Panc1 (cell line): Measurements from ENCODE around the gene PIAS1. TPM values are rescaled to one million over a fixed set of nuclear protein-coding genes. Genes with fewer than 3 reads are reported as not detected.

ENCODE experiments used
- ATAC-seq: fragments of 200-7000 bp; cut with Tn5 transposase; 2 replicates; pipeline ENCODE4 v1.9.1; 2020; ENCODE audit warnings: mild to moderate bottlenecking, moderate library complexity
- BruUV-seq: library from RNA; stranded (reverse); fragments of 400-500 nt; replicated peaks from 2 replicates; lab custom pipeline; 2021; lab: Mats Ljungman, UMichigan
- CTCF ChIA-PET: fragments of 300-600 bp; sonication (Branson Sonifier 250); formaldehyde crosslinking; loops from one replicate; lab custom pipeline; 2022; ENCODE audit warnings: antibody characterized with exemption; lab: Charles Lee
- POLR2A ChIA-PET: fragments of 300-600 bp; sonication (Branson Sonifier 250); formaldehyde crosslinking; loops from one replicate; lab custom pipeline; 2022; ENCODE audit warnings: antibody characterized with exemption; lab: Charles Lee
- DNase-seq: peaks from one replicate; pipeline ENCODE4 v3.0.0-alpha.2; 2010; ENCODE audit warnings: low read depth, low spot score
- H3K27ac ChIP-seq: 2 replicates; pipeline ENCODE4 v1.5.1; 2011; ENCODE audit warnings: mild to moderate bottlenecking, low read length, inconsistent platforms
- H3K27me3 ChIP-seq: fragments of 200-500 bp; sonication (Bioruptor generic); 2 replicates; pipeline ENCODE4 v1.6.0; 2014; ENCODE audit warnings: low read length, inconsistent platforms; ENCODE audit not compliant: control insufficient read depth, insufficient read depth
- H3K36me3 ChIP-seq: fragments of 200-500 bp; sonication (Bioruptor generic); 2 replicates; pipeline ENCODE4 v1.5.1; 2014; ENCODE audit warnings: inconsistent platforms, mild to moderate bottlenecking, low read length, moderate library complexity; ENCODE audit not compliant: control insufficient read depth, insufficient read depth
- H3K4me1 ChIP-seq: 2 replicates; pipeline ENCODE4 v1.5.1; 2011; ENCODE audit warnings: inconsistent platforms, mild to moderate bottlenecking, low read length, moderate library complexity; ENCODE audit not compliant: control insufficient read depth, insufficient read depth
- H3K4me3 ChIP-seq, 2 experiments: 2 replicates each; pipeline ENCODE4 v1.5.1; 2011 to 2012; ENCODE audit warnings: low read depth in 2 of 2, low read length in 2 of 2, mild to moderate bottlenecking in 2 of 2, inconsistent platforms in 1 of 2, moderate library complexity in 1 of 2
- H3K9me3 ChIP-seq: fragments of 200-500 bp; sonication (Bioruptor generic); 2 replicates; pipeline ENCODE4 v1.5.1; 2014; ENCODE audit warnings: low read depth, mild to moderate bottlenecking, inconsistent platforms, low read length, moderate library complexity; ENCODE audit not compliant: control insufficient read depth, insufficient read depth
- CTCF ChIP-seq: fragments of 450-650 bp; IDR thresholded peaks from 2 replicates; pipeline ENCODE4 v1.5.1; 2017; ENCODE audit warnings: mild to moderate bottlenecking
- POLR2AphosphoS5 ChIP-seq: IDR thresholded peaks from 2 replicates; pipeline ENCODE4 v1.6.1; 2012; ENCODE audit warnings: mild to moderate bottlenecking, low read depth, low read length, moderate library complexity
- REST ChIP-seq, 2 experiments: IDR thresholded peaks; 2 replicates each; pipeline ENCODE4 v1.6.1; 2011 to 2012; ENCODE audit warnings: low read depth in 2 of 2, control low read depth in 1 of 2, low read length in 1 of 2, mild to moderate bottlenecking in 1 of 2, moderate library complexity in 1 of 2; ENCODE audit not compliant: insufficient read depth in 1 of 2
- SIN3A ChIP-seq: IDR thresholded peaks from 2 replicates; pipeline ENCODE4 v1.6.1; 2012; ENCODE audit warnings: low read depth, mild to moderate bottlenecking, low read length, moderate library complexity, borderline replicate concordance; ENCODE audit not compliant: insufficient read depth
- TCF7L2 ChIP-seq: IDR thresholded peaks from 2 replicates; pipeline ENCODE4 v1.6.1; 2011; ENCODE audit warnings: mild to moderate bottlenecking, low read depth, low read length, inconsistent platforms
- in situ Hi-C: cut with HindIII; loops from 2 replicates; pipeline ENCODE4 v1.10.0; 2016; ENCODE audit warnings: low sequenced_read_pairs, low pct_unique_long_range_greater_than_20kb
- intact Hi-C: fragments of 100-400 bp; cut with micrococcal nuclease; formaldehyde crosslinking; loops from one replicate; pipeline ENCODE4 v1.10.0; 2022; ENCODE audit not compliant: unreplicated experiment
- total RNA-seq: library from RNA; stranded (reverse); gene quantifications from one replicate; pipeline ENCODE4 v1.2.1, GENCODE V29; 2021; ENCODE audit not compliant: unreplicated experiment

PIAS1 gene
- total RNA-seq, 1 experiment from 2014 or later = 44.5 TPM

- in situ Hi-C loops (no loop called here), intact Hi-C loops (no loop called here)
- Histone ChIP-seq H3K9me3 (no peaks in the 10 kb centered on the region), H3K27ac (peak overlapping the region; percentile 86), H3K4me1 (peaks cover 22% of the 10 kb centered on the region), H3K36me3 (no peaks in the 10 kb centered on the region), H3K4me3 (peak overlapping the region; percentile 7 to 33), H3K27me3 (no peaks in the 10 kb centered on the region)
- POLR2A ChIA-PET = interaction anchor here (0.6 to 0.7 kb wide), 2 partner anchors 198 to 853 kb away, joined by 5 to 6 read pairs; no protein-coding TSS in a partner anchor
- no TSS peak for BruUV-seq
- CTCF ChIA-PET = no interaction called here
- TF ChIP-seq SIN3A (no peak), REST (IDR thresholded peaks at IDR 0.05; ENCODE audit: insufficient read depth in 1 of 2, low read depth in 2 of 2, low read length in 1 of 2) (no peak), TCF7L2 (no peak), CTCF (no peak), POLR2AphosphoS5 (no peak)
- peak; percentile 60 for ATAC-seq
- DNase-seq = no peak
Observed at GRCh38 chr15:68042855-68043222, 11.3 kb upstream of the PIAS1 start.

GRCh38 chr15:68045289-68046265, 8.5 kb upstream of the PIAS1 start:
- intact Hi-C loops (no loop called here), in situ Hi-C loops (no loop called here)
- no TSS peak for BruUV-seq
- ChIA-PET CTCF (no interaction called here), POLR2A (no interaction called here)
- no peak overlapping the region for H3K4me3 ChIP-seq
- no peaks in the 10 kb centered on the region for H3K27me3 ChIP-seq
- ATAC-seq (no peak), DNase-seq (no peak)
- no peak for TF ChIP-seq POLR2AphosphoS5
- no peak for TF ChIP-seq REST (IDR thresholded peaks at IDR 0.05; ENCODE audit: insufficient read depth in 1 of 2, low read depth in 2 of 2, low read length in 1 of 2)
- no peak for TF ChIP-seq CTCF
- TF ChIP-seq TCF7L2 = no peak
- TF ChIP-seq SIN3A = no peak
- no peaks in the 10 kb centered on the region for H3K36me3 ChIP-seq
- peaks cover 22% of the 10 kb centered on the region for H3K4me1 ChIP-seq
- no peaks in the 10 kb centered on the region for H3K9me3 ChIP-seq
- no peak overlapping the region; the same call in 1 of the 2 replicates for H3K27ac ChIP-seq
